Aorta (tissue), 4 donors: ENCODE results near the gene NUP93. TPM values are rescaled to one million over a fixed set of nuclear protein-coding genes. Genes with fewer than 3 reads are reported as not detected.

Experiments used
- microRNA-seq, 2 donors: library from miRNA; unstranded; fragments of <30 nt; microRNA quantifications; one replicate each; pipeline ENCODE4 v1.2.0, GENCODE V29; 2020
- polyA plus RNA-seq, 2 donors: library from polyadenylated mRNA; stranded (reverse); fragments of 200-250 nt; gene quantifications; one replicate each; pipeline ENCODE4 v1.2.3, GENCODE V29; 2013
- total RNA-seq, 2 donors: library from RNA; stranded (reverse); fragmentation: NEBNext Ultra II Directional; extraction: Animal tissue kit (Norgen Biotek cat#: 25700); gene quantifications; one replicate each; pipeline ENCODE4 v1.2.1, GENCODE V29; 2021
- donor health status: healthy with polysubstance abuse.
- donor health status: Bipolar disorder and iron deficiency.
- donor health status: DM: no; HTN: no; CAD: no.
- donor health status: DM: yes; HTN: yes; CAD: no.

The NUP93 gene
- total and polyA plus RNA-seq, 4 donors: 32.9 to 57.5 (median 43.8) TPM

Small RNA genes lying within 50 kb of the gene (microRNA-seq; reads per million reads assigned to microRNA genes)
- 0.99 to 3.0 reads per million in 2 donors for gene MIR138-2

Other genes with a start within 250 kb of the NUP93 start
- 10 to 100 TPM; 40.3 to 41.0 TPM for gene BBS2, start 210.1 kb upstream of the NUP93 start, total RNA-seq
- 100 to 1,000 TPM in 1 of 2 donors, 10 to 100 TPM in 1; 32.3 to 125 TPM for gene BBS2, start 210.1 kb upstream of the NUP93 start, polyA plus RNA-seq
- not detected for gene MT4, start 165.1 kb upstream of the NUP93 start, total RNA-seq
- gene MT4, start 165.1 kb upstream of the NUP93 start, polyA plus RNA-seq: not detected
- gene MT3, start 140.6 kb upstream of the NUP93 start, total RNA-seq: 1 to 10 TPM in 1 of 2 donors, not detected in 1; 1.6 TPM
- gene MT3, start 140.6 kb upstream of the NUP93 start, polyA plus RNA-seq: not detected
- 1,000 to 10,000 TPM in 1 of 2 donors, 100 to 1,000 TPM in 1; 146 to 1,375 TPM for gene MT2A, start 121.5 kb upstream of the NUP93 start, total RNA-seq
- gene MT2A, start 121.5 kb upstream of the NUP93 start, polyA plus RNA-seq: 1,000 to 10,000 TPM in 1 of 2 donors, 100 to 1,000 TPM in 1; 320 to 1,681 TPM
- gene MT1E, start 104.3 kb upstream of the NUP93 start, total RNA-seq: 100 to 1,000 TPM in 1 of 2 donors, 10 to 100 TPM in 1; 47.8 to 355 TPM
- 100 to 1,000 TPM; 185 to 606 TPM for gene MT1E, start 104.3 kb upstream of the NUP93 start, polyA plus RNA-seq
- gene MT1M, start 97.5 kb upstream of the NUP93 start, total RNA-seq: 100 to 1,000 TPM in 1 of 2 donors, 10 to 100 TPM in 1; 11.8 to 129 TPM
- 10 to 100 TPM; 40.1 to 72.2 TPM for gene MT1M, start 97.5 kb upstream of the NUP93 start, polyA plus RNA-seq
- gene MT1A, start 91.5 kb upstream of the NUP93 start, total RNA-seq: 10 to 100 TPM in 1 of 2 donors, 1 to 10 TPM in 1; 4.6 to 82.2 TPM
- gene MT1A, start 91.5 kb upstream of the NUP93 start, polyA plus RNA-seq: 10 to 100 TPM in 1 of 2 donors, 1 to 10 TPM in 1; 7.0 to 16.2 TPM
- gene MT1B, start 78.2 kb upstream of the NUP93 start, total RNA-seq: not detected
- gene MT1B, start 78.2 kb upstream of the NUP93 start, polyA plus RNA-seq: not detected
- gene MT1F, start 72.2 kb upstream of the NUP93 start, total RNA-seq: 10 to 100 TPM; 14.4 to 19.1 TPM
- 10 to 100 TPM in 1 of 2 donors, 1 to 10 TPM in 1; 9.0 to 81.1 TPM for gene MT1F, start 72.2 kb upstream of the NUP93 start, polyA plus RNA-seq
- 10 to 100 TPM in 1 of 2 donors, 1 to 10 TPM in 1; 5.3 to 49.1 TPM for gene MT1G, start 62.1 kb upstream of the NUP93 start, total RNA-seq
- gene MT1G, start 62.1 kb upstream of the NUP93 start, polyA plus RNA-seq: 100 to 1,000 TPM in 1 of 2 donors, 10 to 100 TPM in 1; 13.9 to 118 TPM
- gene MT1H, start 60.3 kb upstream of the NUP93 start, total RNA-seq: 1 to 10 TPM in 1 of 2 donors, not detected in 1; 1.6 TPM
- gene MT1H, start 60.3 kb upstream of the NUP93 start, polyA plus RNA-seq: 10 to 100 TPM in 1 of 2 donors, 1 to 10 TPM in 1; 3.0 to 12.6 TPM
- 100 to 1,000 TPM in 1 of 2 donors, 10 to 100 TPM in 1; 62.0 to 559 TPM for gene MT1X, start 47.7 kb upstream of the NUP93 start, total RNA-seq
- gene MT1X, start 47.7 kb upstream of the NUP93 start, polyA plus RNA-seq: 1,000 to 10,000 TPM in 1 of 2 donors, 100 to 1,000 TPM in 1; 277 to 1,132 TPM
- not detected for gene SLC12A3, start 135.1 kb downstream of the NUP93 start, total RNA-seq
- gene SLC12A3, start 135.1 kb downstream of the NUP93 start, polyA plus RNA-seq: not detected
- gene HERPUD1, start 202.0 kb downstream of the NUP93 start, total RNA-seq: 100 to 1,000 TPM; 152 to 173 TPM
- 10 to 100 TPM; 52.5 to 64.1 TPM for gene HERPUD1, start 202.0 kb downstream of the NUP93 start, polyA plus RNA-seq
- 1 to 10 TPM in 1 of 2 donors, under 1 TPM in 1; 0.49 to 1.3 TPM for gene CETP, start 231.8 kb downstream of the NUP93 start, total RNA-seq
- not detected for gene CETP, start 231.8 kb downstream of the NUP93 start, polyA plus RNA-seq